ENCODE data around the gene U2AF2.

U2AF2 gene

DNA sequence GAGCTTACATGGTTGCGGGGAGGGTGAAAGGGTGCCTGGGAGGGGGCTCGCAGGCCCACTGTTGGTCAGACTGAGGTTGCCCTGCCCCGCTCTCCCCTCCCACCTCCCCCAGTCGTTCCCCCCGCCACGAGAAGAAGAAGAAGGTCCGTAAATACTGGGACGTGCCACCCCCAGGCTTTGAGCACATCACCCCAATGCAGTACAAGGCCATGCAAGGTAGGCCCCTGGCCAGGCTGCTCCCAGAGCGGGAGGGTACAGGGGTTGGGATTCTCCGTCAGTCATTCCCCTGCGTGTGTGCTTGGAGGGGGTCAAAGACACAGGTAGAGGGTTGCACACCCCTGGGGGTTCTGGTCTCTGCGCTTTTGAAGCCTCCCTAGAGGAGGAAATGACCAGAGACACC is 5.6 kb downstream of the U2AF2 start:
- no peak for DNase-seq

DNA sequence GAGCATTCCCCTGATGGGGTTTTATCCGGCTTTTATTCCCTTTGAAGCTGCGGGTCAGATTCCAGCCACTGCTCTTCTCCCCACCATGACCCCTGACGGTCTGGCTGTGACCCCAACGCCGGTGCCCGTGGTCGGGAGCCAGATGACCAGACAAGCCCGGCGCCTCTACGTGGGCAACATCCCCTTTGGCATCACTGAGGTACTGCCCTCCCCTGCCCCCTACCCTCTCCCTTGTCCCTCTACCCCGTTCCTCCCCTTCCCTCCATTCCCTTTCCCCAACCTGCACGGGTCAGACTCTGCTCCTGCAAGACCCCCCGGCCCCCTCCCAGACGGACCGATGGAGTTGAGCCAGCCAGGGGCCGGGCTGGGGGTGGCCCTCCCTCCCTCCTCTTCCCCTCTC is 6.2 kb downstream of the U2AF2 start:
- no peak for DNase-seq

DNA sequence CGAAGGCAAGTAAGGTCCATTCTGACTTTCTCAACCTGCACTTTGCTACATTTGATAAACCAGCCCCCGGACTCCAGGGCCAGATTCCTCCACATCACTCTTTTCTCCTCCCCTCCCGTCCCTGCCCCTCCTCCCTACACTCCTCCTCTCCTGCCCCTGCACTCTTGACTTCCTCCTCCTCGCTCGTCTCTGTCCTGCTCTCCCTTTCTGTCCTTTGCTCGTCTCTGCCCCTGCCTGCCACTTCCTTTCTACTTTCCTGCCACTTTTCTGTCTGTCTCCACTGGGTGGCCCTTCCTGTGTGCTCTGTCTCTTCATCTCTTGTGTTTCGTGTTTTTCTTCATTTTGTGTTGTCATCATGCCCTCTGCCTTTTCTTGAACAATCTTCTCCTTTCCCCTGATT is 7.0 kb downstream of the U2AF2 start:
- no peak for DNase-seq

DNA sequence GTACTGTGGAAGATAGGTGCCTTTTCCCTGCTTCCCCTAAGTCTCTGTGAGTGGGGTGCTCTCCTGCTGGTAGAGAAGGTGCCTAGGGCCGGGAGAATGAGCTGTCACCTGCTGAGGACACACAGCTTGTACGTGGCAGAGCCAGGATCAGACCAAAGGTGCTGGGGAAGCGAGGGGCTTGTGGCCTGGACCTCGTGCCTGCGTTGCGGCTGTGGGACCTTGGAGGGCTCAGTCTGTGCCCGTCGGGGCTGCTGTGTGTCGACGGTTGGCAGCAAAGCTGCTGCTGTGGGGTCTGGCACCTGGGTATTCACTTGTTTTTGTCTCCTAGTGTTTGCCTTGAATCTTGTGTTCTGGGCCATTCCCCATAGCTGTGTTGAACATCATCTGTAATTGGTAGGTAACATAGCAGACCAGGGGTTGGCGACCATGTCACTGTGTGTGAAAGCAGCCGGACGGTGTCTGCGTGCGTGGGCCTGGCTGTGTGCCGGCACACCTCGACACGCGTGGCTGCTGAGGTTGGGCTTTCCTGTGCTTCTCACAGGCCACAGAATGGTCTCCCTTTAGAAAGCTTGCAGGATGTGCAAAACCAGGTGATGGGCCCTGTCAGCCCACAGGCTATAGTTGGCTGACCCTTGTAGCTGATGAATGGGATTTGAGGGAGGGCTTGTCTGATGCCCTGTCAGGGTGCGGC is 9.2 kb downstream of the U2AF2 start:
- no peak for DNase-seq

DNA sequence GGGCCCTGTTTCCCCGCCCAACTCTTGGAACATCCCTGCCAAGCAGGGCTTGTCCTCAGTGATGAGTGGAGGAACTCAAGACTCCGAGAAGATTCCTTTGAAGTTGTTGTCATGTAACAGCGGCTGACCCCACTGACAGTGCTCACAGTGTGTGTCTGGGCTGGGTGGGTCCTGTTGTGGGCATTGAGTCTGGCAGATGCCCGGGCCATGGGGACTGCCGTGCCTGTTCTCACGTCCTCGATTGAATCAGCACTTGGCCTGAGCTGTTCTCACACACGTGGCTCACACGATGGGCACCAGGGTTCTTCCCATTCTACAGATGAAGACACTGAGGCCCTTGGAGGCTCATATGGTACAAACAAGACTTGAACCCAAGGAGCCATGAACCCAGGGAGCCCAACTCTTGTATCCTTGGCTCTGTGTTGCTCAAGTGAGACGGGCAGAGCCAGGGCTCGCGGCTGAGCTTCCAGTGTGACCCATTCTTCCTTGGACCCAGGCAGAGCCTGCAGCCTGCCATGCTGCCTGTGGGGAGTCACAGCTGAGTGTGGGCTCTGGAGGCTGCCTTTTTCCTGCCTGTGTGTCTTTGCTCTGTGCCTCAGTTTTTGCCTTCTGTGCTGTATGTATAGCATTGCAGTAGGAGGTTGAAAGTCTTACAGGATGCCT is 11.6 kb downstream of the U2AF2 start:
- no peak for DNase-seq

DNA sequence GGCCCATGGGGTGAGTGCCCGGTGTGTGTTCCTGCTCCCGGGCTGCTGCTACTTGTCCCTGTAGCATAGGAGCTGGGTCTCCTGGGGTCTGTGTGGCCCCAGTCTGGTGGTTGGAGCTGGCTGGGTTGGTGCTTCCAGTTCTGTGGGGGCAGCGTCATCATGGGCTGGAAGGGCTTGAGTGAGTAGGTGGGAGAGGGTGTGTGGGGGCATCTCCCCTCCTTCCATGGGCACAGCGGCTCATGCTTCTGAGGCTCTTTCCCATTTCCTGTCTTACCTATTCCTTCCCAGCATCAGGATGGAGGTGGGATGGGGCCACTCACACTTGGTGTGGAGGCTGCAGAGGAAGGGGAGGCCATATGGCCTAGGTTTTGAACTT is 12.2 kb downstream of the U2AF2 start:
- no peak for DNase-seq

DNA sequence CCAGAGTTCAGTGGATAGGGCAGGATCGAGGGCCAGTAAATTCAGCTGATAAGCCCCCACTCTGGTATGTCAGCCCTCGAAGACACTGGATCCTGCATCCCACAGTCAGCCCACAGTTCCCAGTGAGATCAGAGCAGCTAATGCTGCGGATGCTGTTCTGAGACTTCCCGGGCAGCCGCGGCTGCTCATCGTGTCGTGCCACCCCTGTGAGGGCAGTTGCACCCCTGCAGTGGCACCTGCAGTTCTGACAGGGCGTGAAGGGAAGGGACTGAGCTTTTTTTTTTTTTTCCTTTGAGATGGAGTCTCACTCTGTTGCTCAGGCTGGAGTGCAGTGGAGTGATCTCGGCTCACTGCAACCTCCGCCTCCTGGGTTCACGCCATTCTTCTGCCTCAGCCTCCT is 12.7 kb downstream of the U2AF2 start:
- no peak for DNase-seq

DNA sequence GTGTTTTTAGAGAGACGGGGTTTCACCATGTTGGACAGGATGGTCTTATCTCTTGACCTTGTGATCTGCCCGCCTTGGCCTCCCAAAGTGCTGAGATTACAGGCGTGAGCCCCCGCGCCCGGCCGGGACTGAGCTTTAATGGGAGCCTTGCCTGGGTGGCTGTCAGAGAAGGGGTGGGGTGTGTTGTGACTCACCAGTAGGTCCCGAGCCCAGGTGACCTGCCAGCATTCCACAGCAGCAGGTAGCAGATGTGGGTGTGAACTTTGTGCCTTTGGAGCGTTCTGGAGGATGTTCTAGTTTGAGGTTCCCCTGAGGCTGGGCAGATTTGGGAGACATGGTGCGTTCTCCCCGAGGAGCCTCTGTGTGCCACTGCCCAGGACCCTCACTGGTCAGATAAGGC is 13.1 kb downstream of the U2AF2 start:
- no peak for DNase-seq

DNA sequence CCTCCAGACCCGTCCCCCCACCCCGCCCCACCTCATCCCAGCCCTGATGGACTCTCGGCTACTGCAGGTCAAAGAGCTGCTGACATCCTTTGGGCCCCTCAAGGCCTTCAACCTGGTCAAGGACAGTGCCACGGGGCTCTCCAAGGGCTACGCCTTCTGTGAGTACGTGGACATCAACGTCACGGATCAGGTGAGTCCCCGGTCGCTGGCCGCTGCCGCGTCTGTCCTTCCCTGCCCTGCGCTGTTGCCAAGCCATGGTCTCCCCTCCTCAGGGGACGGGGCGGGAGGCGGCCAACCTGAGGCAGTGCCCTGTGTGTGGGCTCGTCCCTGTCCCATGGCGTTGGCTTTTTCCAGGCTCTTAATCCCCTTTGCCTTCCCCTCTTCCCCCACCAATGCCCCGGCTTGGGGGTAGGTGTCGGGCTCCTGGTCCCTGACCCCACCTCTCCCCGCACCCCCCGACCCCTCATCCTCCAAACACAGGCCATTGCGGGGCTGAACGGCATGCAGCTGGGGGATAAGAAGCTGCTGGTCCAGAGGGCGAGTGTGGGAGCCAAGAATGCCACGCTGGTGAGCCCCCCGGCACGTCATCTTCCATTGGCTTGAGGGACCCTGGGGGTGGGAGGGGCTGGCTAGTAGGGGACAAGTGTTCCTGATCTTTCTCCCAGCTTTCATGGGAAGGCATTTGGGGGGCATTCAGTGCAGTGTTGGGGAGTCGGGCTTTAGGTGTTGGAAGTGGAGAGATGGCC is 13.9 kb downstream of the U2AF2 start:
- no peak for DNase-seq

DNA sequence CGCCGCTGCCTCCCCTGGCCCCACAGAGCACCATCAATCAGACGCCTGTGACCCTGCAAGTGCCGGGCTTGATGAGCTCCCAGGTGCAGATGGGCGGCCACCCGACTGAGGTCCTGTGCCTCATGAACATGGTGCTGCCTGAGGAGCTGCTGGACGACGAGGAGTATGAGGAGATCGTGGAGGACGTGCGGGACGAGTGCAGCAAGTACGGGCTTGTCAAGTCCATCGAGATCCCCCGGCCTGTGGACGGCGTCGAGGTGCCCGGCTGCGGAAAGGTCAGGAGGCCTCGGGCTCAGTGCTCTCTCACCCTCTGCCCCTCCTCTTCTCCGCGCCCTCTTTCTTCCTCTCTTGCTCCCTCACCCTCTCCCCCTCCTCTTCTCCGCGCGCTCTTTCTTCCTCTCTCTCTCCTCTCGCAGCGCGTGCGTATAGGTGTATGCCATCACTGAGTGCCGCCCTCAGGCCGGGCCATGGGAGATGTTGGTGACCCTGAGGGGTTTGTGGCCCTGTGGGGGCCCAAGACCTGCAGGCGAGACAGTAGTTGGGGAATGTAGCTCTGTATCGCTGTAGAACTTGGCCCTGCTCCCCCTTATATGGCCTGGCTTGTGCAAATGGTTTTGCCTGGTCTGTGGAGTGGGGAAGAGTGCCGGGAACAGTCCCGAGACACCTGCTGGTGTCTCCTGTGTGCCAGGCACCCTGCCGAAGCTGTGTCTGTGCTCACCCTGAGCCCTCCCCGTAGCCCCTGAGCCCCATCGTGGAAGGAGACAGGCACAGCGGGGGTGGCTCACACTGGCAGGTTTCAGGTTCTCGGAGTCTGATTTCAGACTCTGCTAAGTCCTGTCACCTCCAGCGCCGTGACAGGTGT is 14.8 kb downstream of the U2AF2 start:
- DNase-seq, result no peak

DNA sequence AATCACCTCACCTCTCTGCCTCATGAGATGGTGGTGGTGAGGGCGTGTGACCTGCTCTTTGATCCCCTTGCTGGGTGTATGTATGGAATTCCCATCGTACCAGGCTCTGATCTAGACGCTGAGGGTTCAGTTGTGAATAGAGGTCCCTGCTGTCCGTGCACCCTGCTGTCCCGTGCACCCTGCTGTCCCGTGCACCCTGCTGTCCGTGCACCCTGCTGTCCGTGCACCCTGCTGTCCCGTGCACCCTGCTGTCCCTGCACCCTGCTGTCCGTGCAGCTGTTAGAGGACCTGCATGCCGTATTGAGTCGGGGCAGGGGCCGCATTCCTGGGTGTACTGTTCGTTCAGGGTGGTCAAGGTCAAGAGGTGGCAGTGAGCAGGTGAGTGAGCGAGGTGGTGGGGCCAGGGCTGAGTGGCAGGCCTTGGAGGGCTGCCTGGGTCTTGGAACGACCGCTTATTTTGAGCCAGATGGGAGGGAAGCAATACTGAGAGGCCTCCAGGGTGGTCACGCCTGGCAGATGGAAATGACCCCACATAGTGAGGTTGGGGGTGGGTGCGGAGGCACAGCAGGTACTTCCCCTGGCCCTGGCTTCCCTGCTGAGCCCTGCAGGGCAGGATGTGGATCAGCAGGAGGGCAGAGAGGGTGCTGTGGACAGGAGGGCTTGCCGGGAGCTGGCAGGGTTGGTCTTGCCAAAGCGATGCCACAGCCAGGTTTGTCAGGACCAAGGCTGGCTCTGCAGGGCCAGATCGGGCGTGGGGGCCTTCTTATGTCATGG is 15.6 kb downstream of the U2AF2 start:
- DNase-seq, result no peak

DNA sequence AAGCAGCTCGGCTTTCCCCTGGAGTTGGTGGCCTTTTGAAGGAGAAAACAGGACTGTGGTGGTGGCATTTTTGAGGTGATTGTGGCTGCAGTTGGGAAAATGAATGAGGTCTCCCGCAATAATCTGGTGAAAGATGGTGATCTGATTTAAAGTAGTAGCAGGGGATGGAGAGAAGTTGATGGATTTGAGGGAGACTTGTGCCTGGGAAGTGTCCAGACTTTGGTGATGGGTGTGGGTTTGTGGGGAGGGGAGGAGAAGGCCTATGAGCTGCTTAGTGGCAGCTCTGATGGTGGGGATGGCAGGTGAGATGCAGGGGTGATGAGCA is 16.2 kb downstream of the U2AF2 start:
- DNase-seq, result no peak

DNA sequence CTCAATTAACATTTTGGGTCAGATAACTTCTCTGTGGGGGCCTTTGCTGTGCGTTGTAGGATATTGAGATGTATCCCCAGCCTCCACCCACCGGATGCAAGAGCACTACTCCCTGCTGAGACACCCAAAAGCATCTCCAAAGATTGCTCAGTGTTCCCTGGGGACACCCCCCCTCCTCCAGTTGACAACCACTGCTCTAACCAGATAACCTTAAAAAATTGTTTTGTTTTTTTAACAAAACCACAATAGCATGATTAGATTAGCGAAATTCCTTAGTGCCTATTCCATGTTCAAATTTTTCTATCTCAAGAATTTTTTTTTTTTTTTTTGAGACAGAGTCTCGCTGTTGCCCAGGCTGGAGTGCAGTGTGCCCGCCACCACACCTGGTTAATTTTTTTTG is 17.6 kb downstream of the U2AF2 start:
- DNase-seq, result no peak

DNA sequence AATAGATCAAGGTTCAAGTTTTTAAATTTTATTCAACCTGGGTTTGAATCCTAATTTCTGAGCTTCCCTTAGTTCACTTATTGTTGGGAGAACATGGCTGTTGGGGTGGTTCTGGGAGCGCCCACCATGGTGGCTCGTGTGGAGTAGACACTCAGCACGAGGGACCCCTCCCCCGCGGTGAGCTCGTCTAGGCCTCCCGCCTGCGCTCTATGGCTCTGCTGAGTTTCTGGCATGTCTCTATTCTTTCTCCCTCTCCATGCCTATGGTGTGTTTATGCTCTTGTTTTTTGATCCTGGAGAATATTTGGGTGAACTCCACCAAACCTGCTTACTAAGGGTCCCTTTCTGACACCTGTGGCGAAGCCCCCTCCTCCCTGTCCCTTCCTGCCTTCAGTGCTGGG is 18.6 kb downstream of the U2AF2 start:
- no peak for DNase-seq

DNA sequence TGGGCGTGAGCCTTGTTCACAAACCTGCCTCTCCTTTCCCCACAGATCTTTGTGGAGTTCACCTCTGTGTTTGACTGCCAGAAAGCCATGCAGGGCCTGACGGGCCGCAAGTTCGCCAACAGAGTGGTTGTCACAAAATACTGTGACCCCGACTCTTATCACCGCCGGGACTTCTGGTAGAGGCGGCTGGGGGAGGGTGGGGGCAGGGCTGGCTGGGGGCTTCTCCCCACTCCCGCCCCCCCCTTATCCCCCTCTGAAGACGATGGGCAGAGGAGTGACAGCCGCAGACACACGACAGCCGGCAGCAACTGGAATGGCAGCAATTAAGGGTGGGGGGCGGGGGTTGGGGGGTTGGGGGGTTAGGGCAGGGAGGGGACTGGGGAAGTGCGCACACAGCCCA is 19.1 kb downstream of the U2AF2 start:
- no peak for DNase-seq

DNA sequence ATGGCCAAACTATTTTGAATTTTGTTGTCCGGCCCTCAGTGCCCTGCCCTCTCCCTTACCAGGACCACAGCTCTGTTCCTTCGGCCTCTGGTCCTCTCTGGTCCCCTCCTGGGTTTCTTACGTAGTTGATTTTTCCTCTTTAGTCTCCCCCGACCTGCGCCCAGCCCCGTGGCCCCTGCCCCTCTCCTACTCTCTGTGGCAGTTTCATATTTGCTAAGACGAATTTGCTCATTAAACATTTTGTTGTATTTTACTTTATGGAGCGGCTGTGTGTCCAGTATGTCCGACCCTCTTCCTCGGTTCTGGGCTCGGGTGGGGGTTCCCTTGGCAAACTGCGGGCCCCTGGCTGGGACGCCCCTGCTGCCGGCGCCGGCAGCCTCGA is 19.6 kb downstream of the U2AF2 start:
- no peak for DNase-seq

DNA sequence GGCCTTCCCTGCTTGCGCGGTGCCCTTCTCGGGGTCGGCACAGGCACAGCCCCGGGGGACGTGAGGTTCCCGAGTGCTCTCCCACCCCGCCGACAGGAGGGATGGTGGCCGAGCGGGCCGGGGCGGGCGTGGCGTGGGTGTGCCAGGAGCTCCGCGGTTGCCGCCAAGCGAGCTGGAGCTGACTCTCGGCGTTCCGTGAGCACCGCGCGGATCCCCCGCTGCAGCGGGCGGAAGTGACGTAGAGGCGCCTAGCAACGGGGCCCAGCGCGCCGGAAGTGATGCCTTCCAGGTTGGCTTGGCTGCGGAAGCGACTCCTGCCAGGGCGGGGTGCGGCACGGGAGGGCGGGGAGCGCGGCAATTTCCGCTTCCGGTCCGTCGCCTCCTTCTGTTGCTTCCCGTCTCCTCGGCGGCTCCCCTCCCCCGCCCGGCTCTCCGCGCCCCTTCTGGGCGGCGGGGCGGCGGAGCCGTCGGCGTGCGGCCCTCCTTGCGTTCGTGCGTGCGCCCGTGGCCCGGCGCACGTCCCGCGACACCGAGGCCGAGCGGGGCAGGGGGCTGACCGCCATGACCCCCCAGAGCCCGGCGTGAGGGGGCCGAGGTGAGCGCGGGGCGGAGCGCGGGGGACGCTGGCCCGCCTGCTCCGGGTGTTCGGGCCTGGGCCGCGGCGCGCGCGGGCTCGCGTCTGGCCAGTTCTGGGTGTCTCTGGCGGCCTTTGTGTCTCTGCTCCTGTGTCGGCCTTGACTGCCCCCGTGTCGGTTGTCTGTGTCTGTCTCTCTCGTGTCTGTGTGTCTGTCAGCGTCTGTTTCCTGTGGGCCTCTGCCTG is 20.2 kb downstream of the U2AF2 start, which contains the start of gene EPN1:
Gene EPN1, plus strand, starts transcription at position 386 of the 820 bp plus-strand sequence. CDS start 3,402 bp downstream, outside the sequence.
- peak; percentile 95 for DNase-seq

DNA sequence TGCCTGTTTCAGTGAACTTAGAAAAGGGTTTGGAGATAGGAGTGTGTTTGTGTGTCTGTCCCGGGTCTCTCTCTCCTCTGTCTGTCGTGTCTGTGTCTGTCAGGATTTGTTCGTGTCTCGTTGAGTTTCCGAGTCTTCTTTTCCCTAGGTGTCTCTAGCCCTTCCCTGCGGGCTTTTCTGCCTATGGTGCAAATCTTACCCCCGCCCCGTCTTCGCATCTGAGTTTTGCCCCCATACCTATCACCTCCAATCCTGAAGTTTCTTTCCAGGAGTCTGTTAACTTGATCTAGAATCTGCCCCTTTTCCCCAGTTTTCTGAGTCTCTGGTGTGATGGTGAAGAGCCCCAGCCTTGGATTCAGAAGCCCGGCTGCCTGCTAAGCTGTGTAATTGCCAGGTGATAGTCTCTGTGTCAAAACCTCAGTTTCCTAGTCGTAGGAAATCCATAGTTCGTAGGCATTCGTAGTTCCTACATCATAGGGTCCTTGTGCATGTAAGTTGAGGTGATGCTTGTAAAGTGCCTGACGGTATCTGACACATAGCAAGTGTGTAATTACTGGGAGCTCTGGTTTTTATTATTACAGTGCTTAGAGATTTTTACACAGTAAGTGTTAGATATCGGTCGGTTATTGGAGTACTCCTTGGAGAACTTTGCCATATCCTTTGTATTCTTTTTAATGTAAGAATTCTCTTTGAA is 21.0 kb downstream of the U2AF2 start:
- DNase-seq, result no peak

DNA sequence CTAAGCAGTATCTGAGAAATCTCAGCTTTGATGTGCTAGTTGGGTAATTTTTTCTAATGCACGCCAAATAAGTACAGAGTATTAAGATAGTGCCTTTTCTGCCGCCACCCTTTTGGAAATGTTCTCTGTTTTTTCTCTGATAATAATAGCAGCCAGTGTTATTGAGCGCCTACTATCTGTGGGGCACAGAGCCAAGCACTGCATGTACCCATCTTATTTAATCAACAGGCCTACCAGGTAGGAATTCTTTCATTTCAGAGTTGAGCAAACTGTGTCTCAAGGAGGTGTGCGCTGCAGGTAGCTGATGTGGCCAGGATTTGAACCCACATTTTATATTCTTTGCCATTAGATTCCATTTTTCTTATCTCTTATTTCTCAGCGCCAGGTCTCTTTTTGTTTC is 21.5 kb downstream of the U2AF2 start:
- DNase-seq, result no peak

DNA sequence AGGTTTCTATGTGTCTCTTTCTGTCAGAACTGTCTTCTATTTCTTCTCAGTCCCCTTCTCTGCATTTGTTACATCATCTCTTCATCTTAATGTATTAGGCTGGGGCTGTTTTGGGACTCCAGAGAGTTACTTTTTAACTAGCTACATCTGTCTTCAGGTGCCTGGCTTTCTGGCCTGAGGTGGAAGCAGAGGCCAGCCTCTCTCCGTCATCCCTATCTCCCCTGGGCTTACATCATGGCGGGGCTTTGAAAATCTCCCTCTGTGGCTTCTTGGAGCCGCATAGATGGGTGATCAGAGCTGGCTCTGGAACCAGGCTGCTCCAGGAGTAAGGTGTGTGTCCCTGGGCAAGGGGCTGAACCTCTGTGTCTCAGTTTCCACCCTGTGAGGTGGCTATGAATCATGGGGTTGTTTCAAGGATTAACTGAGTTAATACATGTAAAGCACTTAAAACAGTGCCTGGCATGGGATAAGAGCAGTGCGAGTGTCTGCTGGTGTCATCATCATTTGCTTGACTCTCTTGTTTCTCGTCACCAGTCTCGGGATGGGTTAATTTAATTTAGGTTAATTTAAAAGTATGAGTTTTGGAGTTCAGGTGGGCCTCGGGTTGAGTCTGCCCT is 22.2 kb downstream of the U2AF2 start:
- no peak for DNase-seq
